ENCODE results near the gene NUDT7. TPM values are rescaled to one million over a fixed set of nuclear protein-coding genes. Genes with fewer than 3 reads are reported as not detected.

The NUDT7 gene
- total RNA-seq, 1 donor from 2014 or later, result 6.8 TPM

DNA sequence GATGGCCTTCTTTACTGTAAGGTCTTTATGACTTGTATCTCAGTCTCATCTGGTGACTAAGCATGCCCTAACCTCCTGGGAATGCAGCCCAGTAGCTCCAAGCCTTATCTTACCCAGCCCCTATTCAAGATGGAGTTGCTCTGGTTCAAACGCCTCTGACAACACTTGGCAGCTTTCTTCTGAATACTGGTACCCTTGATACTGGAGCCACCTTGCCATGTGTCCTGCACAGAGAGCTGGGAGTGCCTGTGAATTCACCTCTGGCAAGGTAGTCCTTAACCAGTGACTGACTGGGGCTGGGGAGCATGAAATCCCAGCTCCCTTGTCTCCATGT, 17.2 kb downstream of the NUDT7 start:
- Mint-ChIP-seq H3K4me1 (no peaks in the 10 kb centered on the region), H3K27ac (no peak overlapping the region), H3K36me3 (no peaks in the 10 kb centered on the region), H3K9me3 (peaks cover 8% of the 10 kb centered on the region), H3K4me3 (no peak overlapping the region), H3K27me3 (ENCODE audit: low read depth) (no peaks in the 10 kb centered on the region)
- no peak for DNase-seq (ENCODE audit: low spot score in 2 of 2, unreplicated experiment in 2 of 2)
- TF ChIP-seq, protein P1, sequence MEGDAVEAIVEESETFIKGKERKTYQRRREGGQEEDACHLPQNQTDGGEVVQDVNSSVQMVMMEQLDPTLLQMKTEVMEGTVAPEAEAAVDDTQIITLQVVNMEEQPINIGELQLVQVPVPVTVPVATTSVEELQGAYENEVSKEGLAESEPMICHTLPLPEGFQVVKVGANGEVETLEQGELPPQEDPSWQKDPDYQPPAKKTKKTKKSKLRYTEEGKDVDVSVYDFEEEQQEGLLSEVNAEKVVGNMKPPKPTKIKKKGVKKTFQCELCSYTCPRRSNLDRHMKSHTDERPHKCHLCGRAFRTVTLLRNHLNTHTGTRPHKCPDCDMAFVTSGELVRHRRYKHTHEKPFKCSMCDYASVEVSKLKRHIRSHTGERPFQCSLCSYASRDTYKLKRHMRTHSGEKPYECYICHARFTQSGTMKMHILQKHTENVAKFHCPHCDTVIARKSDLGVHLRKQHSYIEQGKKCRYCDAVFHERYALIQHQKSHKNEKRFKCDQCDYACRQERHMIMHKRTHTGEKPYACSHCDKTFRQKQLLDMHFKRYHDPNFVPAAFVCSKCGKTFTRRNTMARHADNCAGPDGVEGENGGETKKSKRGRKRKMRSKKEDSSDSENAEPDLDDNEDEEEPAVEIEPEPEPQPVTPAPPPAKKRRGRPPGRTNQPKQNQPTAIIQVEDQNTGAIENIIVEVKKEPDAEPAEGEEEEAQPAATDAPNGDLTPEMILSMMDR (IDR thresholded peaks at IDR 0.05; ENCODE audit: unreplicated experiment), result no peak

DNA sequence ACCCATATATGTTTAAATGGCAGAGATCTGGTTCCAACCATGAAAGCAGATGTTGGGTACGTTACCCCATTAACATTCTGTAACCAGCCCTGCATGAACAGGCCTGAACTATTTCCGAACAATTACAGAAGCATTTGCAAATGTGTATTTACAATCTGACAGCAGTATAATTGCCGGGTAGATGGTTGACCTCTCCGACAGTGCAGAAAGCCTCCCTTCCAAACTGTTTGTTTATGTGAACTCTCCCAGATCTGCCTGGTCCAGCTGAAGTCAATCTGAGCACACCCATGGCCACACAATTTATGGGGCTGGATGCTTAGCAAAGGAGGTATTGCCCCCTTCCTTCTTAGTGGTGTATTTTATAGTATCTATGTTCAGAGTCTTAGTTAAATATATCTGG, 21.8 kb downstream of the NUDT7 start:
- TF ChIP-seq, protein P1 (IDR thresholded peaks at IDR 0.05; ENCODE audit: unreplicated experiment), result no peak
- Mint-ChIP-seq H3K4me3 (no peak overlapping the region), H3K4me1 (no peaks in the 10 kb centered on the region), H3K36me3 (no peaks in the 10 kb centered on the region), H3K9me3 (no peaks in the 10 kb centered on the region), H3K27me3 (ENCODE audit: low read depth) (peaks cover 5% of the 10 kb centered on the region), H3K27ac (no peak overlapping the region)
- DNase-seq (ENCODE audit: low spot score in 2 of 2, unreplicated experiment in 2 of 2), result no peak

DNA sequence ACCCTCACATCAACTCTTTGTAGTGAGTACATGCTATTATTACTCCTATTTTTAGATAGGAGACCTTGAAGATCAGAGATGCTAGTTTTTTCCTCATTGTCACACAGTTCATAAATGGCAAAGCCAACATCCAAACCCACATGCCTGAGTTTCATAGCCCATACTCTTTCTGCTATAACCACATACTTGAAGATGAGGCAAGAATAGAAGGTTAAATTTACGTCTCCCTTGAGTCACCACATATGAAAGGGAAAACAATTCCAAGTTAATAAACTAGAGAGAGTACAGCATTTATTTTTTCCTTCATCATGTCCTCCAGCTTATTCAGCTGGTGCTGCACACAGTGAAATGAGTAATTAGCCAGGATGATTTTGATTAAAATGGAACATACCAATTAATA, 23.7 kb downstream of the NUDT7 start:
- Mint-ChIP-seq H3K27me3 (ENCODE audit: low read depth) (peaks cover 10% of the 10 kb centered on the region), H3K4me3 (no peak overlapping the region)
- DNase-seq (ENCODE audit: low spot score in 2 of 2, unreplicated experiment in 2 of 2), result no peak

DNA sequence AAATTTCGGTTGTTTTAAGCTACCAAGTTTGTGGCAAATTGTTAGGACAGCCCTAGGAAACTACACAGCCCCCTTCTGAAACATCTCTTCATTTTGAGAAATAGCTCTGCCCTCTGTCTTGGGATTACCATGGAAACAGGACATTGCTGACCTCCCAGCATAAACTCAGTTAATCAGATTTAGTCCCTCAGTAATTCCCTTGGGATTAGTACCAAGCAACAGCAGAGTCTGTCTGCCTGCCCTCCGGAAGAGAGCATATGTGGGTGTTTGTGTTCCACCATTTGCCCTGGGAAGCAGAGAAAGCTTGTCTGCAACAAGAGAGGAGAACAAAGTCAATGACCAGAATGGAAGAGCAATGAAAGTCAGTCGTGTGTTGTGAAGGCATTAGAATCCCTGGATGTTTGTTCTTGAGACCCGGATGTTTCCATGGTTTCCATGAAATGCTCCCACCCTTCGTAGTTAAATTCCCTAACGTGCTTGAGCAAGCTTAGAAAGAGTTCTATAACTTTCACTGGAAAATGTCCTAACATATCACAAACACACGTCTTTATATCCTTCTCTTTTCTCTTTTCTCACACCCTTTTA, 26.2 kb downstream of the NUDT7 start:
- H3K4me1 Mint-ChIP-seq, result no peaks in the 10 kb centered on the region
- H3K9me3 Mint-ChIP-seq, result no peaks in the 10 kb centered on the region
- no peaks in the 10 kb centered on the region for H3K36me3 Mint-ChIP-seq
- no peak for DNase-seq (ENCODE audit: low spot score in 2 of 2, unreplicated experiment in 2 of 2)
- TF ChIP-seq, protein P1 (IDR thresholded peaks at IDR 0.05; ENCODE audit: unreplicated experiment), result no peak
- H3K4me3 Mint-ChIP-seq, result no peak overlapping the region
- H3K27me3 Mint-ChIP-seq (ENCODE audit: low read depth), result peaks cover 24% of the 10 kb centered on the region
- H3K27ac Mint-ChIP-seq, result no peak overlapping the region

More for the DNA sequence above, 23.7 kb downstream of the NUDT7 start:
- H3K36me3 Mint-ChIP-seq, result no peaks in the 10 kb centered on the region
- no peaks in the 10 kb centered on the region for H3K4me1 Mint-ChIP-seq
- TF ChIP-seq, protein P1 (IDR thresholded peaks at IDR 0.05; ENCODE audit: unreplicated experiment), result no peak
- H3K9me3 Mint-ChIP-seq, result no peaks in the 10 kb centered on the region
- no peak overlapping the region for H3K27ac Mint-ChIP-seq

DNA sequence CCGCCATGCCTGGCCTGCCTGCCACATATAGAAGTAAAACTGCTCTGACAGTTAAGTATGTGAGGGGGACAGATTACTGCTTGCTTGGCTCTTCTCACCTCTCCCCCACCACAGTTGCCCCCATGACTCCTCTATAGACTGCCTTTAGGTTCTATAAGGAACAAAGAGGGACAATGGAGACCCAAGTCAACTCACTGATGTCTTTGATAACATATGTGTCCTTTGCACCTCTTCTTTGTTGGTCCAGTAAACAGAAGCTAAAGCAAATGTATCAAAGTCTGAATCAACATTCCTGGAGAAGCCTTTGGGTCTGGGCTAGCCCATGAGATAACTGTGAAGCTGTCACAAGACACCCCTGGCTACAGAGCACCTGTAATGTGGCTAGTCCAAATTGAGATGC, 27.1 kb downstream of the NUDT7 start:
- H3K27me3 Mint-ChIP-seq (ENCODE audit: low read depth), result peaks cover 28% of the 10 kb centered on the region
- DNase-seq (ENCODE audit: low spot score in 2 of 2, unreplicated experiment in 2 of 2), result no peak

More for the DNA sequence above, 27.1 kb downstream of the NUDT7 start:
- Mint-ChIP-seq H3K36me3 (no peaks in the 10 kb centered on the region), H3K27ac (no peak overlapping the region), H3K9me3 (no peaks in the 10 kb centered on the region), H3K4me1 (no peaks in the 10 kb centered on the region), H3K4me3 (no peak overlapping the region)
- TF ChIP-seq, protein P1 (IDR thresholded peaks at IDR 0.05; ENCODE audit: unreplicated experiment), result no peak

Measured in mesothelial cell of epicardium (in vitro differentiated cells).